ENCODE data around the gene ATP2B1. TPM values are rescaled to one million over a fixed set of nuclear protein-coding genes. Genes with fewer than 3 reads are reported as not detected.

Gene ATP2B1
- total RNA-seq, 1 donor: 408 TPM

- Histone ChIP-seq H3K4me3 (ENCODE audit: low read length) (no peak overlapping the region), H3K27me3 (ENCODE audit: insufficient read depth, low read length) (no peaks in the 10 kb centered on the region), H3K9me3 (ENCODE audit: low read depth, low read length) (no peaks in the 10 kb centered on the region), H3K4me1 (ENCODE audit: insufficient read depth, low read length) (peaks cover 27% of the 10 kb centered on the region)
Observed at GRCh38 chr12:89663577-89664357, 44.9 kb downstream of the ATP2B1 start.

DNA sequence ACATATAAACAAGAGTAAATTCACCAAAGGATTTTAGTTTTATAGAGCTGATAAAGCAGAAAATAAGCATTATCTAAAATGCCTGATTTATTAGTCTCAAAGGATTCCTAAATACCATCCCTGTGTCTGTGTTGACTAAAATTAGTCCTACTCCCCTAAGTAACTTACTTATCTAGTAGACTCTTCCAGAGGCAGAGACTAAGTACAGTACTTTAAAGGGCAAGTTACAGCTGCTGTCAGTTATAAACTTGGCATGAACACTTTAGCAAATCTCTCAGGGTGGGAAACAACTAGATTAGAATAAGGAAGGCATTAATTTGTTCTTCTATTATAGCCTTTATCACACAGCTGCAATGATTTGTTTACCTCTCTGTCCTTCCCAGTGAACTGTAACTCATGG, 46.0 kb downstream of the ATP2B1 start:
- H3K4me1 ChIP-seq (ENCODE audit: insufficient read depth, low read length): peaks cover 32% of the 10 kb centered on the region

DNA sequence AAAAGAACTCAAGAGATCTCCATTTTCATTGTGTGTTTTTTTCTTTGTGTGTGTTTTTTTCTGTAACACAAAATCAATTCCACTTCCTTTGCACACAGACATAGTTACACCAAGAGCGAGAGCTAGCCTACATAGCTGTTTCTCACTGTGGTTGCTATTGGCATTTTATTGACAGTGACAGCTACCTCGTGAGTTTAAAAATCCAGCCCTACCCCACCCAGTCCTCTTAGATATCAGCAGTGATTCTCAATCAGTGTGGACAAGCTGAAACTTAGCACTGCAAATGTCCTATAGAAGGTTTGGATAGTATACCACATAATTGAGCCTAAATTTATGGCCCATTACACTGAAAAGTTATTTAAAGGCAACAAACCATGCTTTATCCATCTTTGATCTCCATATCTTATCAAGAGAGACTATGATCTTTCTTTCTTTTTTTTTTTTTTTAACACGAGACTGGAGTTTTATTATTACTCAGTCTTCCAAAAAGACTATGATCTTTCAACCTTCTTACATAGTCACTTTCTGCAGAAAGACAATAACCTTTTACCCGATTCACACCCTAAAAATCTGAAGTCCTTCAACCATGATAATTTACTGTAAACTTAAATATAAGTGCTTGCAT, 46.8 kb downstream of the ATP2B1 start:
- Histone ChIP-seq H3K9me3 (ENCODE audit: low read depth, low read length) (no peaks in the 10 kb centered on the region), H3K4me1 (ENCODE audit: insufficient read depth, low read length) (peaks cover 34% of the 10 kb centered on the region), H3K4me3 (ENCODE audit: low read length) (no peak overlapping the region), H3K27me3 (ENCODE audit: insufficient read depth, low read length) (no peaks in the 10 kb centered on the region)

More for the DNA sequence above, 46.0 kb downstream of the ATP2B1 start:
- no peak overlapping the region for H3K4me3 ChIP-seq (ENCODE audit: low read length)
- H3K27me3 ChIP-seq (ENCODE audit: insufficient read depth, low read length): no peaks in the 10 kb centered on the region
- H3K9me3 ChIP-seq (ENCODE audit: low read depth, low read length): no peaks in the 10 kb centered on the region

- Histone ChIP-seq H3K4me3 (ENCODE audit: low read length) (no peak overlapping the region), H3K4me1 (ENCODE audit: insufficient read depth, low read length) (peaks cover 14% of the 10 kb centered on the region), H3K9me3 (ENCODE audit: low read depth, low read length) (no peaks in the 10 kb centered on the region), H3K27me3 (ENCODE audit: insufficient read depth, low read length) (no peaks in the 10 kb centered on the region)
Observed at GRCh38 chr12:89657739-89658138, 50.9 kb downstream of the ATP2B1 start.

- H3K27me3 ChIP-seq (ENCODE audit: insufficient read depth, low read length): no peaks in the 10 kb centered on the region
- H3K4me1 ChIP-seq (ENCODE audit: insufficient read depth, low read length): peaks cover 14% of the 10 kb centered on the region
- no peaks in the 10 kb centered on the region for H3K9me3 ChIP-seq (ENCODE audit: low read depth, low read length)
- H3K4me3 ChIP-seq (ENCODE audit: low read length): no peak overlapping the region
Observed at GRCh38 chr12:89657066-89657465, 51.6 kb downstream of the ATP2B1 start.

DNA sequence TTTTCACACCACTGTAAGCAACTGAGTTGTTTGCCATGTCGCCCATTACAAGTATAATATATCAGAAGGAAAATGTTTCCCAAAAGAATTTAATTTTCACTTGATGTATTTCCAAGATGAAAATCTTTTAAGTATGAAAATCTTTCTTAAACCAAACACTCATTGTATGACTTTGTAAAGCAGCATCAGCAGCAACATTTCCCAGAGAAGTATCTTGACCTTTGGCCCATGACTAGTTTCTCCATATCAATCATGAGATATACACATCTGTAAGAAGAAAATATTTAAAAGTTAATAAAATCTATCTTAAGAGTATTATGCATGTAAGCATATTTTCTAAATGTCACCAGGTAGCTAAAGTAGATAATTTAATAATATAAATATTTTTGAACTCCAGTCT, 52.8 kb downstream of the ATP2B1 start:
- H3K4me3 ChIP-seq (ENCODE audit: low read length): no peak overlapping the region
- H3K4me1 ChIP-seq (ENCODE audit: insufficient read depth, low read length): peaks cover 14% of the 10 kb centered on the region
- H3K9me3 ChIP-seq (ENCODE audit: low read depth, low read length): no peaks in the 10 kb centered on the region
- H3K27me3 ChIP-seq (ENCODE audit: insufficient read depth, low read length): no peaks in the 10 kb centered on the region

DNA sequence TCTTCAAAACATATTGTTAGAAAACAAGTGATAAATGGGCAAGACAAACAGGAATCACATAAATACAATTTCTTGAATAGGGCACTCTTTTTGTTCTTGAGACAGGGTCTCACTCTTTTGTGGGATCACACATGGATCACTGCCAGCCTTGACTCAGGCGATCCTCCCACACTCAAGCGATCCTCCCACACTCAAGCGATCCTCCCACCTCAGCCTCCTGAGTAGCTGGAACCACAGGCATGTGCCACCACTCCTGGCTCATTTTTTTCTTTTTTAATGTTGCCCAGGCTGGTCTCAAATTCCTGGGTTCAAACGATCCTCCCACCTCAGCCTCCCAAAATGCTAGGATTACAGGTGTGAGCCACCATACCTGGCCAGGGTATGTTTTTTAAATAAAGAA, 57.4 kb downstream of the ATP2B1 start:
- no peaks in the 10 kb centered on the region for H3K9me3 ChIP-seq (ENCODE audit: low read depth, low read length)
- no peaks in the 10 kb centered on the region for H3K4me1 ChIP-seq (ENCODE audit: insufficient read depth, low read length)
- H3K27me3 ChIP-seq (ENCODE audit: insufficient read depth, low read length): no peaks in the 10 kb centered on the region
- no peak overlapping the region for H3K4me3 ChIP-seq (ENCODE audit: low read length)

DNA sequence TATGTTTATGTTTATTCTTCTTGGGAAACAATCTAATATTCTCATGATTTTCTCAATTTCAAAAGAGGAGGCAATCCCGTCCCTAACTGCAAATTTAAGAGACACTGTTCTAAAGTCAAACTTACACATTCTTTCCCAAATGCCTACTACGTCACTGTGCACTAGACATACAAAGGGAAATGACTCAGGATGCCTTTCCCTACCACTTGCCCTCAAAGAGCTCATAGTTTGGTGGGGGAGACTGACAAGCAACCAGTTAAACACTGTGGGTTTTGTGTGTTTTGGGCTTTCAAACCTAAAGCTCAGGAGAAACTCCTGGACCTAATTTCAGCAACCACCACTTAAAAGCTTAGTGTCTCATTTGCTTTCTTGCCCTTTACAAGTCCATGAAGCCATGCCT, 58.4 kb downstream of the ATP2B1 start:
- Histone ChIP-seq H3K9me3 (ENCODE audit: low read depth, low read length) (no peaks in the 10 kb centered on the region), H3K4me3 (ENCODE audit: low read length) (no peak overlapping the region), H3K27me3 (ENCODE audit: insufficient read depth, low read length) (no peaks in the 10 kb centered on the region), H3K4me1 (ENCODE audit: insufficient read depth, low read length) (no peaks in the 10 kb centered on the region)

- Histone ChIP-seq H3K27me3 (ENCODE audit: insufficient read depth, low read length) (no peaks in the 10 kb centered on the region), H3K4me1 (ENCODE audit: insufficient read depth, low read length) (no peaks in the 10 kb centered on the region), H3K9me3 (ENCODE audit: low read depth, low read length) (no peaks in the 10 kb centered on the region), H3K4me3 (ENCODE audit: low read length) (no peak overlapping the region)
Observed at GRCh38 chr12:89649820-89650219, 58.8 kb downstream of the ATP2B1 start.

DNA sequence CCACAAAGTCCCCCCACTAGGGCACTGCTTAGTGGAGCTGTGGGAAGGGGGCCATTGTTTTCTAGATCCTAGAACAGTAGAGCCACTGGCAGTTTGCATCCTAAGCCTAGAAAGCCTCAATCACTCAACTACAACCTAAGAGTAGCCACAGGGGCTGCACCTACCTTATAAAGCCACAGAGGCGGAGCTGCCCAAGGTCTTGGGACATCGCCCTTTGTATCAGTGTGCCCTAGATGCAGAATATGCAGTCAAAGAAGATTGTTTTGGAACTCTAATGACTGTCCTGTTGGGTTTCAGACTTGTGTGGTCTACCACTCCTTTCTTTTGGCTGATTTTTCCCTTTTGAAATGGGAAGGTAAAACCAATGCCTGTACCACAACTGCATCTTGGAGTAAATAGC, 59.5 kb downstream of the ATP2B1 start:
- Histone ChIP-seq H3K27me3 (ENCODE audit: insufficient read depth, low read length) (no peaks in the 10 kb centered on the region), H3K9me3 (ENCODE audit: low read depth, low read length) (no peaks in the 10 kb centered on the region), H3K4me3 (ENCODE audit: low read length) (no peak overlapping the region), H3K4me1 (ENCODE audit: insufficient read depth, low read length) (no peaks in the 10 kb centered on the region)

DNA sequence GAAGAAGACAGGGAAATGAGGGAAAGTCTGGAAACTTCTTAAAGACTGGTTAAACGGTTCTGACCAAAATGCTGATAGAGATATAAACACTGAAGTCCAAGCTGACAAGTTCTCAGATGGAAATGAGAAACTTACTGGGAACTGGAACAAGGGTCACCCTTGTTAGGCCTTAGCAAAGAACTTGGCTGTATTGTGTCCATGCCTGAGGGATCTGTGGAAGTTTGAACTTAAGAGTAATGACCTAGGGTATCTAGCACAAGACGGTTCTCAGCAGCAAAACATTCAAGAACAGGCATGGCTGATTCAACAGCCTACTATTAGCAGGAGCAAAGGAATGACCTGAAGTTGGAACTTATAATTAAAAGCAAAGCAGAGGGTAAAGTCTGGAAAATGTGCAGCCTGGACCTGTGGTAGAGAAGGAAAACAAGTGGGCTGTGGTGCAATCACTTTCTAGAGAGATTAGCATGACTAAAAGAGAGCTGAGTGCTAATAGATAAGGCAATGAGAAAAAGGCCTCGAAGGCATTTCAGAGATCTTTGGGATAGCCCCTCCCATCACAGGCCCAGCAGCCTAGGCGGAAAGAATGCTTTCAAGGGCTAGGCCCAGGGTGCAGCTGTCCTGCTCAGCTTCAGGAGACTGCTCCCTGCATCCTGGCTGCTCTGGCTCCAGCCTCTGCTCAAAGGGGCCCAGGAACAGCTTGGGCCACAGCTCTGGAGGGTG, 60.3 kb downstream of the ATP2B1 start:
- no peaks in the 10 kb centered on the region for H3K4me1 ChIP-seq (ENCODE audit: insufficient read depth, low read length)
- H3K9me3 ChIP-seq (ENCODE audit: low read depth, low read length): no peaks in the 10 kb centered on the region
- no peaks in the 10 kb centered on the region for H3K27me3 ChIP-seq (ENCODE audit: insufficient read depth, low read length)
- H3K4me3 ChIP-seq (ENCODE audit: low read length): no peak overlapping the region

- Histone ChIP-seq H3K4me1 (ENCODE audit: insufficient read depth, low read length) (no peaks in the 10 kb centered on the region), H3K4me3 (ENCODE audit: low read length) (no peak overlapping the region), H3K27me3 (ENCODE audit: insufficient read depth, low read length) (no peaks in the 10 kb centered on the region), H3K9me3 (ENCODE audit: low read depth, low read length) (no peaks in the 10 kb centered on the region)
Observed at GRCh38 chr12:89645434-89645833, 63.2 kb downstream of the ATP2B1 start.

- no peak overlapping the region for H3K4me3 ChIP-seq (ENCODE audit: low read length)
- no peaks in the 10 kb centered on the region for H3K27me3 ChIP-seq (ENCODE audit: insufficient read depth, low read length)
- H3K4me1 ChIP-seq (ENCODE audit: insufficient read depth, low read length): no peaks in the 10 kb centered on the region
- H3K9me3 ChIP-seq (ENCODE audit: low read depth, low read length): no peaks in the 10 kb centered on the region
Observed at GRCh38 chr12:89642959-89643358, 65.7 kb downstream of the ATP2B1 start.

GRCh38 chr12:89636776-89637160, 71.9 kb downstream of the ATP2B1 start:
- Histone ChIP-seq H3K4me3 (ENCODE audit: low read length) (no peak overlapping the region), H3K27me3 (ENCODE audit: insufficient read depth, low read length) (no peaks in the 10 kb centered on the region), H3K9me3 (ENCODE audit: low read depth, low read length) (no peaks in the 10 kb centered on the region), H3K4me1 (ENCODE audit: insufficient read depth, low read length) (no peaks in the 10 kb centered on the region)

DNA sequence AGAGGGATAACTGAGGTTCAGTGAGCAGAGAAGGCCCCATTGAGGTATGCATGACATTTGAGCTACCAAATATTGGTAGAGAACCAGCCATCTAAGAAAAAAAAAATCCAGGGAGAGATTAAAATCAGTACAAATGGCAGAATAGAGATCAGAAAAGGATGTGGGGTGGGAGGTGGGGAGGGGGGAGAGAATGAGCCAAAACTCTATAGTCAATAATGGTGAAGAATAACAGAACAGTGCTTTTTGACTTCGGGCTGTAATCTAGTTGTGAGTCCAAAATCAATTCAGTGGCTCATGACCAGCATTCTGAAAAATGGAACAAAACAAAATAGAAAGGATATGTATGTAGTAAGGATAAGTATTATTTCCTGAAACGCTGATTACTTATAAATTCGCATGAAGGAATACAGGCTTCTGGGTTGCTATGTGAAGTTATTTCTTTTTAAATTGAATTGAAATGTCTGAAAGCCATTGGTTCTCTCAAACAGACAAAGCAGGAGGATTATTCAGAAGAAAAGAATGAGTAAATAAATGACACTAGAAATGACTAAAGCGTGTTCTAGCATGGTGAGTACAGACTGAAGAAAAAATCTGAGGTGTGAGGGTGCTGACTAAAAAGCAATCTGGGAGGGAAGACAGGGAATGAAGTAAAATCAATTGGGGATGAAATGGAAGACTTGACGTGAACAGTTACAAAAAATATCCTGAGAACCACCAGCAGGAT, 72.4 kb downstream of the ATP2B1 start:
- Histone ChIP-seq H3K9me3 (ENCODE audit: low read depth, low read length) (no peaks in the 10 kb centered on the region), H3K4me1 (ENCODE audit: insufficient read depth, low read length) (no peaks in the 10 kb centered on the region), H3K27me3 (ENCODE audit: insufficient read depth, low read length) (no peaks in the 10 kb centered on the region), H3K4me3 (ENCODE audit: low read length) (no peak overlapping the region)

Data from mononuclear cell (primary cell).